GM18858 (cell line): Measurements from ENCODE around the gene CUBN.

Experiments used
- ATAC-seq: cut with Tn5 transposase; IDR thresholded peaks from one replicate; pipeline ENCODE4 v1.9.1; 2021; ENCODE audit not compliant: unreplicated experiment

Gene CUBN

DNA sequence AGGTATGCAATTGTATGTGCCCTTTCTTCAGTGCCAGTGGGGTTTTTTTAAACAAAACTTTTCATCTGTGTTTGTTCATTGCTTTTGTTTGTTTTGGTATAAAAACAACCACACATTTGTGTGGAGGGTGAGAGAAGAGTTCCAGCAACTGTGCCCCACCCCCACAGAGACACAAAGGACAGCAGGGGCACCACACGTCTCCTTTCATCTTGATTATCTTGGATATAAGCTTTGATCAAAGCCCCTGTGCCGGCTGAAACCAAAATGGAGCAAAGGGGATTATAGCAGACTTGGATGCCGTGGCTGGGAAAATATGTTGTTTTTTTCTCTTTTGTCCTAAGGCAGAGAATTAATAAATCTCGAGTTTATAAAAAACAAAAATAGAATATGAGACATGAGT is 200.5 kb downstream of the CUBN start:
- no peak for ATAC-seq

DNA sequence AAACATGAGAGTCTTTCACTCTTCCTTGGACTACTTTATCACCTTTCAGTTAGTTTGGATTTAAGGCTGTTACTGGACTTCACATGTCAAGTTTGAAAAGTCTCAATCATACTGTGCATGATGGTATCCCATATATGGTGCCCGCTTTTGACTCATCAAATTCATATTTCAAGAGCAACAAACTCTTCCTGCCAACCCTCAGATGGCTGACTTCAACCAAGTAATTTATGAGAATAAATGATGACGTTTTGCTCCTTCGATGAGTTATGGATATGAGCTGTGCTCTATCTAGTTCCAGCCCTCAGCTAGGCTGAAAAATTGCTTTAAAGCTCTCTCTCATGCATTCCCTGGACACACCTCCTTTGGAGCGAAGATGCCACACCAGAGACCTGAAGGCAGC is 202.1 kb downstream of the CUBN start:
- ATAC-seq = no peak

DNA sequence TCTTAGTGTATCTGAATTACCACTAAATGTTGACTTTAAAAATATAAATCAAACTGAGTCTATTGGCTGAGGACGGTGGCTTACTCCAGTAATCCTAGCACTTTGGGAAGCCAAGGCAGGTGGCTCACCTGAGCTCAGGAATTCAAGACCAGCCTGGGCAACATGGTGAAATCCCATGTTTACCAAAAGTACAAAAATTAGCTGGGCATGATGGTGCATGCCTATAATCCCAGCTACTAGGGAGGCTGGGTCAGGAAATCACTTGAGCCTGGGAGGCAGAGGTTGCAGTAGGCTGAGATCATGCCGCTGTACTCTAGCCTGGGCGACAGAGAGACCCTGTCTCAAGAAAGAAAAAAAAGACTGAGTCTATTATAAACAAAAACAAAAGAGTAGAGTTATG is 205.9 kb downstream of the CUBN start:
- ATAC-seq = no peak

- no peak for ATAC-seq
Measured at GRCh38 chr10:16923309-16923708, 206.3 kb downstream of the CUBN start.

GRCh38 chr10:16919121-16919982 is 210.3 kb downstream of the CUBN start:
- no peak for ATAC-seq

GRCh38 chr10:16916496-16916895 is 213.1 kb downstream of the CUBN start:
- no peak for ATAC-seq

DNA sequence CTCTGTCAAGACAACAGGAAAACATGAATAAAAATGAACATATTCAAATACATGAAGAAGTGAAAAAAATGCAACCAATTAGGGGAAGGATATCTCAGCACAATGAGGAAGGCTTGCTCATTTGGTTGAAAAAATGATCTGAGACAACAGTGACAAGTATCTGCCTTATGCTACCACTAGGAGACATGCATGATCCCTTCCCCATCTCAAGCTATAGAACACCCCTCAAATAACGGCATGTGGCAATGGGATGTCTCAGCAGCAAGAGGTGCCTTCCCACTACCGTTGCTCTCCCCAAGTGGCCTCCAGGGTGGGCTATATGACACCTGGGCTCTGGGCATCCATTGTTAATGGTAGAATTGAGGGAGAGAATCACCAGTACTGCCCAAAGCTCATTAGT is 214.3 kb downstream of the CUBN start:
- ATAC-seq = no peak

GRCh38 chr10:16913266-16913665 is 216.3 kb downstream of the CUBN start:
- no peak for ATAC-seq

DNA sequence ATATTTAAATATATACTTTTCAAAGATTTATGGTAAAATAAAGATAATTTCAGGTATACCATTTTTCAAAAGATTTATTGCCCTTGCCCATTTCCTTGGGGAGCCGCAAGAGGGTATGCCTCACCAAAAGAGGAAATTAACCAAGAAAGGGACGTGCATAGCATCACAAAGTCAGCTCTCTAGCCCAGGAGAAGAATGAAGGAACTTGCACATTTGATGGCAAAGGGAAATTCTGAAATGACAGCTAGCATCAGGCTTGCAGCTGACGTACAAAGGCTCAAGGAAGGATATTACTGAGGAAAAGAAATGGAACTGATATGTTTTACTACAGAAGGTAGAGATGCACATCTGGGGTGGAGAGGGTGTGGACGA is 218.8 kb downstream of the CUBN start:
- no peak for ATAC-seq

- no peak for ATAC-seq
Measured at GRCh38 chr10:16909961-16910792, 219.4 kb downstream of the CUBN start.

GRCh38 chr10:16909271-16909767 is 220.3 kb downstream of the CUBN start:
- no peak for ATAC-seq

GRCh38 chr10:16907687-16908086 is 221.9 kb downstream of the CUBN start:
- no peak for ATAC-seq

DNA sequence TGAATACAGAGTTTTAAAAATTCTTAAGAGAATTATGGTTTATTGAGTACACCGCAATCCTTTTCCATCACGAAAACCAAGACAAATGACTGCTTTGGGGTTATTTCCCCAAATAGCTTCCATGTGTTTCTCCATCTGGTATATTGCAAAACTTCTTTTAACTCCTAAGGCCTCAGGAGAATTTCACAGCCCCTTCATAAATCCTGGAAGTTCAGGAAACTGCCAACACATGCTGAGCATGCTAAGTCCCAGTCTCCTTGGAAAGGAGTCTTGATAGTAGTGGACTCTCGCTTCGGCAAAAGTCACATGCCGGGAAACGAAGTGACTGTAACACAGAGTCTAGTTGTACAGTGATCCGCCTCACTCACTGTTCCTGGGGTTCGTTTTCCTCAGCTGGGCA is 224.3 kb downstream of the CUBN start:
- no peak for ATAC-seq

DNA sequence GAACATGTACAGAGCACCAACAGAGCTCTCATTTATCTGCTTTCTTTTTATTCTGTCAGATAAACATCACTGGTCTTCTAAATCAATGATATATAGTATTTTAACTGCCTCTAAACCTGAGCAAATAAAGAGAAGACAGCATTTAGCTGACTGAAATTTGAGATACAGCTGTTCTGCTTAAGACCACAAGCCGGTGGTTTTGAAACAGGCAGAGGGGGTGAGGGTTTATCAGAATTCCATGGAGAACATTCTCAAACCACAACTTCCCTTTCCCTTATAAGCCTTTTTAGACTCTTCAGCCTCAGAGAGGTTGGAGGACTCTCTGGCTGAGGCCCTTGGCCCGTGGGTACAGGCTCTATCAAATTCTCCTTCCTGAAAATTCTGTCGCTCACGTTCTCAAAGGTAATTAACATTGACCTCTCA is 225.0 kb downstream of the CUBN start:
- ATAC-seq = no peak

DNA sequence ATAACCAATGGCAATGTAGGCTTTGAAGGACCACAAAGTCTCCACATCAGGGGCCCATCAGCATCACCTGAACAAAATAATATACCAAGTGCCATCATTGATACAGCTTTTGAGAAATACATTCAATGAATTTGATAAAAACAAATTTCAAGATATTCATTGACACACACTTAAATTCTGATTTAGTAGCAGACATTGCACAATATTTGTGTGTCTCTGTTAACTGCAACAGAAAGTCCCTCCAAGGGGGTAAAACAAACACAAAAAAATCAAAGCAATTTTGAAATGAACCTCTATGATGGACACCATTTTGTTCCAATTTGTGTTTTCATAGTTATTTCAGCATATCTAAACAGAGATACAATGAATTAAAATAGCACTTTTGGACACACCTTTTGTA is 225.6 kb downstream of the CUBN start:
- no peak for ATAC-seq

DNA sequence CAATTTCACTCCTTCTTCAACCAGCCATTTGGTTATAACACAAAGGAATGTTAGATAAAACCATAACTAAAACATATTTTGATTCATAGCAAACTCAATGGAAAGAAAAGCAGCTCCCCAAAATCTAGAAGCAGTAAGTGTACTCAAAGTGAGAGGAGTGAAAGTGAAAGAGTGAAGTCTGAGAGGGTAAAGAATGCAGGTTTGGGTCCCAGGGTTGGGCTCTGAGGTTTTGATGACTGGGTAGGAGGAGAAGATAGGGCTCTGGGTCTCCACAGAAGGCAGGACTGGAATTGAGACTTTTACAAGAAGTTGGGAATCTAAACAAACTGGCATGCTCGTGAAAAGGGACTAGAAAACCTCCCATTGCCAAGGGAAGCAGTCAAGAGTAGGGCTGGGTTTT is 227.0 kb downstream of the CUBN start:
- ATAC-seq = no peak

- ATAC-seq = no peak
Measured at GRCh38 chr10:16901106-16901505, 228.5 kb downstream of the CUBN start.

DNA sequence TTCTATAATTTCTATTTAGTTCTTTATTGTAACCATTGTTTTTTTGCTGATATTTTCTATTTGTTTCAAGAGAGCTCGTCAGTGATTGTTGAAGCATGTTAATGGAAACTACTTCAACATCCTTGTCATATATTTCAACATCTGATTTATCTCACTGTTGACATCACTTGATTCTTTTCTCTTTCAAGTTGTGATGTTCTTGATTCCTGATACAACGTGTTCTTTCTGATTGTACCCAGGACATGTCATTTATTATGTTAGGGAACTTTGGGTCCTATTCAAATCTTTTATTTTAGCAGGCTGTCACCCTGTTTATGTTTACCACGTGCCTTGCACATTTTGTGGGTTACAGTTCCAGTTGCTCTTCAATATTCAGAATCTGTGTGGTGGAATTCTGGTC is 232.6 kb downstream of the CUBN start:
- no peak for ATAC-seq

DNA sequence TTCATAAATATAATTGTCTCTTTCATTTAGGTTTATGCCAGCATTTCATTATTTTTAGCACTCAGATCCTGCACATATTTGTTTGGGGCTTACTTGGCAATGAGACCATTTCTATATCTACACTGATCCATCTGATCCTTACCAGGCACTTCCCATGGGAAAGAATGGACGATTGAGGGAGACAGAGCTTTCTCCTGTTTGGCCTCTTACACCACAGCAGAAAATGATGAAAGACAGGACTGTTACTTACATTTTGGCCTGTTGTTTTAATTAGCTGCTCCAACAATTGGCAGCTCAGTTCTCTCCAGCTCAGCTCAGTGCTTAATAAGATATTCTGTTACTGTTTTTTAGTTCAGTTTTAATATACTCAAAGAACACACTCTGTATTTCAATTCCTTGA is 234.8 kb downstream of the CUBN start:
- no peak for ATAC-seq

DNA sequence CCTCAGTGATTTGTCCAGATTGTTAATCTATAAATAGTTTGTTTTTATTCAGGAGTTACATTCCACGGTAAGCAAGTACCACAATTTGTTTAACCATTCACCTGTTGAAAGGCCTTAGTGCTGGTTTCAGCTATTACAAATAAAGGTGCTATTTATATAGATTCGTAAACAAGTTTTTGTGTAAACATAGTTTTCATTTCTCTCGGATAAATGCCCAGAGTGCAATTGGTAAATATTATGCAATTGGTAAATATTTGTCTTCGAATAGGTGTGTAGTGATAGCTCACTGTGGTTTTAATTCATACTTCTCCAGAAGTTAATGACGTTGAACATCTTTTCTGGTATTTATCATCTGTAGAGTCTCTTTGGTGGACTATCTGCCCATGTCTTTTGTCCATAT is 235.9 kb downstream of the CUBN start:
- no peak for ATAC-seq

GRCh38 chr10:16891375-16892313 is 238.0 kb downstream of the CUBN start:
- ATAC-seq = peak; percentile 47
